Measurements from ENCODE around the gene CLDN9.

- TF ChIP-seq, protein P1, sequence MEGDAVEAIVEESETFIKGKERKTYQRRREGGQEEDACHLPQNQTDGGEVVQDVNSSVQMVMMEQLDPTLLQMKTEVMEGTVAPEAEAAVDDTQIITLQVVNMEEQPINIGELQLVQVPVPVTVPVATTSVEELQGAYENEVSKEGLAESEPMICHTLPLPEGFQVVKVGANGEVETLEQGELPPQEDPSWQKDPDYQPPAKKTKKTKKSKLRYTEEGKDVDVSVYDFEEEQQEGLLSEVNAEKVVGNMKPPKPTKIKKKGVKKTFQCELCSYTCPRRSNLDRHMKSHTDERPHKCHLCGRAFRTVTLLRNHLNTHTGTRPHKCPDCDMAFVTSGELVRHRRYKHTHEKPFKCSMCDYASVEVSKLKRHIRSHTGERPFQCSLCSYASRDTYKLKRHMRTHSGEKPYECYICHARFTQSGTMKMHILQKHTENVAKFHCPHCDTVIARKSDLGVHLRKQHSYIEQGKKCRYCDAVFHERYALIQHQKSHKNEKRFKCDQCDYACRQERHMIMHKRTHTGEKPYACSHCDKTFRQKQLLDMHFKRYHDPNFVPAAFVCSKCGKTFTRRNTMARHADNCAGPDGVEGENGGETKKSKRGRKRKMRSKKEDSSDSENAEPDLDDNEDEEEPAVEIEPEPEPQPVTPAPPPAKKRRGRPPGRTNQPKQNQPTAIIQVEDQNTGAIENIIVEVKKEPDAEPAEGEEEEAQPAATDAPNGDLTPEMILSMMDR (IDR thresholded peaks at IDR 0.05) = no peak
- no peak for TF ChIP-seq POLR2A (IDR thresholded peaks at IDR 0.05)
Measured at GRCh38 chr16:3056336-3057180, 43.8 kb downstream of the CLDN9 start.
